Liver (tissue), 2 donors: ENCODE measurements around the gene TBC1D1.

Experiments
- MAX ChIP-seq: IDR thresholded peaks from 2 replicates; pipeline ENCODE4 v1.6.1; 2016; ENCODE audit warnings: antibody characterized with exemption
- RAD21 ChIP-seq, 2 donors: IDR thresholded peaks; 2 replicates each; pipeline ENCODE4 v1.6.1; 2016; ENCODE audit warnings: antibody characterized with exemption in 2 of 2, mild to moderate bottlenecking in 2 of 2
- donor health status: healthy.

DNA sequence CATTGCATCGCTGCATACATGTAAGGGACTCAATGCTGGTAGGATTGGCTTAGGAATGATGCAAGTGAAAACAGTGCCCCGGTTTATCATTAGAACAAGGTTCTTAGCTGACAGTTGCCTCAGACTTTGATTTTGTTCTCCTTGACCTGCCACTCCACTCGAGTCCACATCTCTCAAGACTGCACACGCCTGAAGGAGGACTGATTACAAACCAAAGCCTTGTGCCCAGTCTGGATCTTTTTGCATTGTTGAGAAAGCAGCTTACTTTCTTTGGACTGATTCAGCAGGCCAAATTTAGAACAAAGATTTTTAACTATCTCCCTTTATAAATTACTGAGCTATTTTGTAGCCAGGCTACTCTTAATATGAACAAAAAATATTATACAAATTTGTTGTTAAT is 194.9 kb downstream of the TBC1D1 start:
- TF ChIP-seq MAX (no peak), RAD21 (IDR thresholded peaks at IDR 0.05) (no peak)
